Measurements from ENCODE around the gene KDM8.
"Not testable (repeated sequence)": the region's sequence is repeated elsewhere in the genome, so short reads cannot be mapped to it uniquely, and the experiment has no call there.

Gene KDM8

DNA sequence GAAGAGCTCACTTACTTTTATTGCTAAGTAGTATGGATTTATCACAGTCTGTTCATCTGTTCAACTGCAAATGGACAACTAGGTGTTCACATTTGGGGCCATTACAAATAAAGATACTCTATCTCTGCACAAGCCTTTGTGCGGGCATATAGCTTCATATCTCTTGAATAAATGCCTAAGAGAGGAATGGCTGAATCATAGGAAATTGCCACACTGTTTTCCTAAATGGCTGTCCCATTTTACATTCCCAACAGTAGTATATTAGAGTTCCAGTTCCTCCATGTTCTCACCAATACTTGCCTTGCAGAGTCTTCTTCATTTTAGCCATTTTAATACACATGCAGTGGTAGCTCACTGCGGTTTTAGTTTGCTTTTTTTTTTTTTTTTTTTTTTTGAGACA is 44.7 kb downstream of the KDM8 start:
- H3K27ac ChIP-seq (ENCODE audit: low read depth, low read length), result no peak overlapping the region
- no peak overlapping the region for H2BK15ac ChIP-seq (replicated peaks; ENCODE audit: low read depth)
- H4K8ac ChIP-seq (ENCODE audit: low read depth, low read length), result no peak overlapping the region
- no peak overlapping the region for H3K4ac ChIP-seq (ENCODE audit: low read depth, low read length)
- no peak overlapping the region for H4K5ac ChIP-seq (ENCODE audit: low read length)
- no peaks in the 10 kb centered on the region for H3K27me3 ChIP-seq (ENCODE audit: insufficient read depth, low read length, poor library complexity)
- no peak overlapping the region for H3K4me2 ChIP-seq (ENCODE audit: low read length)
- WGBS (ENCODE audit: extremely low coverage, insufficient coverage, low lambda C conversion rate), result no CpG with 5 or more reads among the region's 2 CpGs
- no peak overlapping the region for H3K4me3 ChIP-seq (ENCODE audit: low read length)
- no peak overlapping the region for H2BK5ac ChIP-seq (ENCODE audit: low read length)
- H3K79me2 ChIP-seq (ENCODE audit: control insufficient read depth, insufficient read depth, low read length), result no peaks in the 10 kb centered on the region
- no peak overlapping the region for H2BK120ac ChIP-seq (ENCODE audit: low read depth, low read length)
- H2AK5ac ChIP-seq (ENCODE audit: low read length), result no peak overlapping the region
- DNase-seq, result no peak
- H3K4me1 ChIP-seq (ENCODE audit: control insufficient read depth, low read depth, low read length), result peaks cover 3% of the 10 kb centered on the region
- no peak overlapping the region for H3K23ac ChIP-seq (ENCODE audit: low read length)
- H3K56ac ChIP-seq (ENCODE audit: low read length), result no peak overlapping the region
- no peak overlapping the region for H3K18ac ChIP-seq (ENCODE audit: low read length)
- H3K79me1 ChIP-seq (ENCODE audit: low read length), result no peaks in the 10 kb centered on the region
- no peak overlapping the region for H3K9ac ChIP-seq (ENCODE audit: low read length)
- no peaks in the 10 kb centered on the region for H3K36me3 ChIP-seq (ENCODE audit: control insufficient read depth, insufficient read depth, low read length)

- not testable (repeated sequence) for H3K4me3 ChIP-seq (ENCODE audit: low read length); H2AK5ac ChIP-seq (ENCODE audit: low read length); H3K23ac ChIP-seq (ENCODE audit: low read length); H3K27ac ChIP-seq (ENCODE audit: low read depth, low read length); H2BK5ac ChIP-seq (ENCODE audit: low read length); H3K4me1 ChIP-seq (ENCODE audit: control insufficient read depth, low read depth, low read length); H2BK120ac ChIP-seq (ENCODE audit: low read depth, low read length); H4K8ac ChIP-seq (ENCODE audit: low read depth, low read length); H3K56ac ChIP-seq (ENCODE audit: low read length); H3K79me2 ChIP-seq (ENCODE audit: control insufficient read depth, insufficient read depth, low read length); H3K79me1 ChIP-seq (ENCODE audit: low read length); H3K4me2 ChIP-seq (ENCODE audit: low read length); H2BK15ac ChIP-seq (replicated peaks; ENCODE audit: low read depth); H4K5ac ChIP-seq (ENCODE audit: low read length); H3K9ac ChIP-seq (ENCODE audit: low read length); H3K18ac ChIP-seq (ENCODE audit: low read length); DNase-seq; H3K36me3 ChIP-seq (ENCODE audit: control insufficient read depth, insufficient read depth, low read length); H3K4ac ChIP-seq (ENCODE audit: low read depth, low read length); H3K27me3 ChIP-seq (ENCODE audit: insufficient read depth, low read length, poor library complexity)
- WGBS (ENCODE audit: extremely low coverage, insufficient coverage, low lambda C conversion rate), result no CpG with 5 or more reads among the region's 4 CpGs
Observed at GRCh38 chr16:27248886-27249285, 45.6 kb downstream of the KDM8 start.

DNA sequence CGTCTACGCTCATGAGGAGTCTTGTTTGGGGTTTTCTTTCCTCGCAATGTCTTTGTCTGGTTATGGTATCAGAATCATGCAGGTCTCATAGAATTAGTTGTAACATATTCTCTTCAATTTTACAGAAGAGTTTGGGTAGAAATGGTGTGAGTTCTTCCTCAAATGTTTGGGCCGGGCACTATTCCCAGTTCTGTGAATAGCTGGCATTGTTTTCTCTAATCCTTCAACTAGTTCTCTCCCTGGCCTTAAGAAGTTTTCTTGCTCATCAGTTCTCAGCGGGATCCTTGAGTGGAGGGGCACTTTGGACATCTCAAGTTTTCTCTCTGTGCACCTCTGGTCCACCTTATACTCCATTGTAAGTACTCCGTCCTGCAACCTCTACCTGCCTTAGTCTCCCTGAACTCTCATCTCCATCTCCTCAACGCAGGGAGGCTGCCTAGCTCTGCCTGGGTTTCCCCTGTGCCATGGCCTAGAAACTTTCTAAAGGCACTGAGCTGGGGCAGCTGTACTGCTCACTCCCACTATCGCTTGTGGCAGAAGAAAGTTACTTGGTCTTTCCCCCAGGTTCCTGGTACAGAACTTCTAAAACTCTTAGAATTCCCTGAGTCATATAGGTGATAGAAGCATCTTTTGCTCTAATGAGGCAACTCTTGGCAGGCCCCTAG is 48.3 kb downstream of the KDM8 start:
- WGBS (ENCODE audit: extremely low coverage, insufficient coverage, low lambda C conversion rate), result no CpG with 5 or more reads among the region's 8 CpGs
- H2BK15ac ChIP-seq (replicated peaks; ENCODE audit: low read depth), result no peak overlapping the region
- no peak overlapping the region for H3K18ac ChIP-seq (ENCODE audit: low read length)
- H3K4me1 ChIP-seq (ENCODE audit: control insufficient read depth, low read depth, low read length), result no peaks in the 10 kb centered on the region
- no peak overlapping the region for H3K4me2 ChIP-seq (ENCODE audit: low read length)
- H4K5ac ChIP-seq (ENCODE audit: low read length), result no peak overlapping the region
- H3K56ac ChIP-seq (ENCODE audit: low read length), result no peak overlapping the region
- no peaks in the 10 kb centered on the region for H3K27me3 ChIP-seq (ENCODE audit: insufficient read depth, low read length, poor library complexity)
- H3K79me2 ChIP-seq (ENCODE audit: control insufficient read depth, insufficient read depth, low read length), result no peaks in the 10 kb centered on the region
- no peak overlapping the region for H4K8ac ChIP-seq (ENCODE audit: low read depth, low read length)
- H3K9ac ChIP-seq (ENCODE audit: low read length), result no peak overlapping the region
- no peak overlapping the region for H3K4me3 ChIP-seq (ENCODE audit: low read length)
- DNase-seq, result no peak
- no peak overlapping the region for H2BK5ac ChIP-seq (ENCODE audit: low read length)
- H2AK5ac ChIP-seq (ENCODE audit: low read length), result no peak overlapping the region
- no peak overlapping the region for H2BK120ac ChIP-seq (ENCODE audit: low read depth, low read length)
- H3K23ac ChIP-seq (ENCODE audit: low read length), result no peak overlapping the region
- H3K4ac ChIP-seq (ENCODE audit: low read depth, low read length), result no peak overlapping the region
- H3K27ac ChIP-seq (ENCODE audit: low read depth, low read length), result no peak overlapping the region
- H3K36me3 ChIP-seq (ENCODE audit: control insufficient read depth, insufficient read depth, low read length), result no peaks in the 10 kb centered on the region
- H3K79me1 ChIP-seq (ENCODE audit: low read length), result no peaks in the 10 kb centered on the region

GRCh38 chr16:27252206-27252585 is 48.9 kb downstream of the KDM8 start:
- DNase-seq, result no peak
- Histone ChIP-seq H3K4me1 (ENCODE audit: control insufficient read depth, low read depth, low read length) (no peaks in the 10 kb centered on the region), H3K79me2 (ENCODE audit: control insufficient read depth, insufficient read depth, low read length) (no peaks in the 10 kb centered on the region), H3K9ac (ENCODE audit: low read length) (no peak overlapping the region), H2BK120ac (ENCODE audit: low read depth, low read length) (no peak overlapping the region), H3K4me3 (ENCODE audit: low read length) (no peak overlapping the region), H3K4me2 (ENCODE audit: low read length) (no peak overlapping the region), H2BK5ac (ENCODE audit: low read length) (no peak overlapping the region), H3K23ac (ENCODE audit: low read length) (no peak overlapping the region), H4K8ac (ENCODE audit: low read depth, low read length) (no peak overlapping the region), H3K27ac (ENCODE audit: low read depth, low read length) (no peak overlapping the region), H4K5ac (ENCODE audit: low read length) (no peak overlapping the region), H2BK15ac (replicated peaks; ENCODE audit: low read depth) (no peak overlapping the region), H3K36me3 (ENCODE audit: control insufficient read depth, insufficient read depth, low read length) (no peaks in the 10 kb centered on the region), H3K18ac (ENCODE audit: low read length) (no peak overlapping the region), H3K79me1 (ENCODE audit: low read length) (no peaks in the 10 kb centered on the region), H3K27me3 (ENCODE audit: insufficient read depth, low read length, poor library complexity) (no peaks in the 10 kb centered on the region), H3K4ac (ENCODE audit: low read depth, low read length) (no peak overlapping the region), H3K56ac (ENCODE audit: low read length) (no peak overlapping the region), H2AK5ac (ENCODE audit: low read length) (no peak overlapping the region)
- WGBS (ENCODE audit: extremely low coverage, insufficient coverage, low lambda C conversion rate), result no CpG with 5 or more reads among the region's 6 CpGs

- Histone ChIP-seq H3K27ac (ENCODE audit: low read depth, low read length) (no peak overlapping the region), H2AK5ac (ENCODE audit: low read length) (no peak overlapping the region), H3K27me3 (ENCODE audit: insufficient read depth, low read length, poor library complexity) (no peaks in the 10 kb centered on the region), H3K4me3 (ENCODE audit: low read length) (no peak overlapping the region), H2BK120ac (ENCODE audit: low read depth, low read length) (no peak overlapping the region), H3K23ac (ENCODE audit: low read length) (no peak overlapping the region), H3K4me1 (ENCODE audit: control insufficient read depth, low read depth, low read length) (no peaks in the 10 kb centered on the region), H3K9ac (ENCODE audit: low read length) (no peak overlapping the region), H3K4ac (ENCODE audit: low read depth, low read length) (no peak overlapping the region), H3K4me2 (ENCODE audit: low read length) (no peak overlapping the region), H4K5ac (ENCODE audit: low read length) (no peak overlapping the region), H2BK5ac (ENCODE audit: low read length) (no peak overlapping the region), H3K36me3 (ENCODE audit: control insufficient read depth, insufficient read depth, low read length) (no peaks in the 10 kb centered on the region), H2BK15ac (replicated peaks; ENCODE audit: low read depth) (no peak overlapping the region), H3K79me1 (ENCODE audit: low read length) (no peaks in the 10 kb centered on the region), H3K18ac (ENCODE audit: low read length) (no peak overlapping the region), H3K56ac (ENCODE audit: low read length) (no peak overlapping the region), H3K79me2 (ENCODE audit: control insufficient read depth, insufficient read depth, low read length) (no peaks in the 10 kb centered on the region), H4K8ac (ENCODE audit: low read depth, low read length) (no peak overlapping the region)
- DNase-seq, result no peak
- WGBS (ENCODE audit: extremely low coverage, insufficient coverage, low lambda C conversion rate), result no CpG with 5 or more reads among the region's 6 CpGs
Observed at GRCh38 chr16:27253526-27253930, 50.2 kb downstream of the KDM8 start.

GRCh38 chr16:27254262-27254811 is 51.0 kb downstream of the KDM8 start:
- no peaks in the 10 kb centered on the region for H3K27me3 ChIP-seq (ENCODE audit: insufficient read depth, low read length, poor library complexity)
- no CpG with 5 or more reads among the region's 3 CpGs for whole genome bisulfite sequencing (ENCODE audit: extremely low coverage, insufficient coverage, low lambda C conversion rate)

More at GRCh38 chr16:27254262-27254811, 51.0 kb downstream of the KDM8 start:
- Histone ChIP-seq H3K23ac (ENCODE audit: low read length) (no peak overlapping the region), H3K36me3 (ENCODE audit: control insufficient read depth, insufficient read depth, low read length) (no peaks in the 10 kb centered on the region), H4K8ac (ENCODE audit: low read depth, low read length) (no peak overlapping the region), H3K18ac (ENCODE audit: low read length) (no peak overlapping the region), H3K79me1 (ENCODE audit: low read length) (no peaks in the 10 kb centered on the region), H2AK5ac (ENCODE audit: low read length) (no peak overlapping the region), H3K4ac (ENCODE audit: low read depth, low read length) (no peak overlapping the region), H3K9ac (ENCODE audit: low read length) (no peak overlapping the region), H2BK15ac (replicated peaks; ENCODE audit: low read depth) (no peak overlapping the region), H3K79me2 (ENCODE audit: control insufficient read depth, insufficient read depth, low read length) (no peaks in the 10 kb centered on the region), H3K27ac (ENCODE audit: low read depth, low read length) (no peak overlapping the region), H2BK5ac (ENCODE audit: low read length) (no peak overlapping the region), H3K4me1 (ENCODE audit: control insufficient read depth, low read depth, low read length) (no peaks in the 10 kb centered on the region), H2BK120ac (ENCODE audit: low read depth, low read length) (no peak overlapping the region), H4K5ac (ENCODE audit: low read length) (no peak overlapping the region), H3K4me3 (ENCODE audit: low read length) (no peak overlapping the region), H3K4me2 (ENCODE audit: low read length) (no peak overlapping the region), H3K56ac (ENCODE audit: low read length) (no peak overlapping the region)
- no peak for DNase-seq
